ENCODE data around the gene INO80. TPM values are rescaled to one million over a fixed set of nuclear protein-coding genes. Genes with fewer than 3 reads are reported as not detected.
A peak's percentile ranks its signal among the peaks of the same experiment; 100 is the strongest.

Gene INO80
- total RNA-seq, 2 donors from 2014 or later = 27.2 to 64.4 TPM

DNA sequence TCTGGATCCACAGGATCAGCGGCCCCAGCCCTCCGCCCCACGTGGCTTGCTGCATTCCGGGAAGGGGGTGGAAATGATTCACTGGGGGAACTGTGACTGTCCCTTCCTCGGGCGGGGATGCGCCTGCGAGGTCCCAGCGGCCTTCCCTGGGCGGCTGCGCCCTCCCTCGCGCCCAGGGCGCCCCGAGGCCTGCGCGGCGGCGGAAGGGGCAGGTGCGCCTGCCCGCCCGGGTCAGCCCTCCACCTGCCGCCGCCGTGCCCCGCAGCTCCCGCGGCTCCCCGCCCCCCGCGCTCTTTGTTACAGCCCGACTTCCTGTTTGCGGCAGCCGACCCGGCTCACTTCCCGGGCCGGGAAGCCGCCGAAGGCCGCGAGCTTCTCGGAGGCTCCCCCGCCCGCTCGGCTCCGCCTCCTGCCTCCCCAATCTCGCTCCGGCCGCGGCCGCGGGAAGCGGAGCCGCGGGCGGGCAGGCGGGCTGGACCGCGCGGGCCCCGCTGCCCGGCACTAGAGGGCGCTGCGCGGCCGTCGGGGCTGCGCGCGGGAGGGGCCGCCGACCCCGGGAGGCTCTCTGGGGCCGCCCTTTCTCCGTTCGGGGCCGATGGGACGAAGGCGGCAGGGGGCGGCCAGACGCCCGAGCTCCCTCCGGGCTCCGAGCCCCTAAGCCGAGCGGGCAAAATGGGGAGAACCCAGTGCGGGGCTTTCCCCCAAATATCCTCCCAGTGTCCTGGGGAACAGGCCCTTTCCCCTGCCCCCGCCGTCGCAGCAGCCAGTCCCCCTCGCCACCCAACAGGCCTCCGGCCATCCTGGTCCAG is 174.3 kb downstream of the INO80 start:
- H3K36me3 ChIP-seq = no peaks in the 10 kb centered on the region
- H3K27ac ChIP-seq = peak overlapping the region; percentile 85 to 90
- peak overlapping the region; percentile 80 for H3K4me3 ChIP-seq
- ATAC-seq (ENCODE audit: insufficient number of reproducible peaks, low FRiP score, low read depth) = peak; percentile 71
- no peaks in the 10 kb centered on the region for H3K27me3 ChIP-seq (replicated peaks; ENCODE audit: insufficient read depth)
- peak; percentile 46 for TF ChIP-seq CTCF (IDR thresholded peaks at IDR 0.05)
- H3K9me3 ChIP-seq = no peaks in the 10 kb centered on the region
- peaks cover 14 to 38% of the 10 kb centered on the region in 2 donors for H3K4me1 ChIP-seq (ENCODE audit: control insufficient read depth in 1 of 2, low read depth in 2 of 2)
- peak; percentile 50 for DNase-seq (ENCODE audit: low spot score)

- Histone ChIP-seq H3K36me3 (no peaks in the 10 kb centered on the region), H3K27ac (peak overlapping the region; percentile 85 to 90), H3K9me3 (no peaks in the 10 kb centered on the region), H3K4me1 (ENCODE audit: control insufficient read depth in 1 of 2, low read depth in 2 of 2) (peaks cover 14 to 38% of the 10 kb centered on the region in 2 donors), H3K27me3 (replicated peaks; ENCODE audit: insufficient read depth) (no peaks in the 10 kb centered on the region), H3K4me3 (peak overlapping the region; percentile 80)
- TF ChIP-seq CTCF (IDR thresholded peaks at IDR 0.05) = no peak
- no peak for ATAC-seq (ENCODE audit: insufficient number of reproducible peaks, low FRiP score, low read depth)
- no peak for DNase-seq (ENCODE audit: low spot score)
These were observed 175.0 kb downstream of the INO80 start for GRCh38 chr15:40941068-40941527.

DNA sequence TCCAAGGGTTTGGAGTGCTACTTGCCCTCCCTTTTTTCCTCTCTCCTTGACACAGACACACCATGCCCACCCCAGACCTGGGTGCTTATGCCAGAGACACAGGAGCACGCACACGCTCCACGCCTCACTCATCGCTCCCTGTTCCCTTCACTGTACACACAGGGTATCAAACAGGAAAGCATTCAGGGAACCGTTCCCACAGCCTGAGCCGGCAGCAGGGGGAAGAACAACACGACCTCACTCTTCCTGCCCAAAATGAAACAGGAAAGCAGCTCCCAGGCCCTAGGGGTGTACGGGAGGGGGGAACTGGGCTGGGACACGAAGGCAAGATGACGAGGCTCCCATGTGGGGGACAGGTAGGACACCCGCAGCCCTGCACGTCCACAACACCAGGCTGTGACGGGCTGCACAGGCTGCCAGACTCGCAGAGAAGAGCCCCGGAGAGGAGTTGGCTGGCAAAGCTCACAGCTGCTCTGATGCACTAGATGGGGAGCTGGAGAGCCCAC is 175.7 kb downstream of the INO80 start:
- TF ChIP-seq CTCF (IDR thresholded peaks at IDR 0.05) = no peak
- Histone ChIP-seq H3K27ac (peak overlapping the region; percentile 85 to 90), H3K9me3 (no peaks in the 10 kb centered on the region), H3K36me3 (no peaks in the 10 kb centered on the region), H3K4me3 (peak overlapping the region; percentile 80), H3K27me3 (replicated peaks; ENCODE audit: insufficient read depth) (no peaks in the 10 kb centered on the region), H3K4me1 (ENCODE audit: control insufficient read depth in 1 of 2, low read depth in 2 of 2) (peaks cover 14 to 38% of the 10 kb centered on the region in 2 donors)
- no peak for ATAC-seq (ENCODE audit: insufficient number of reproducible peaks, low FRiP score, low read depth)
- DNase-seq (ENCODE audit: low spot score) = no peak

DNA sequence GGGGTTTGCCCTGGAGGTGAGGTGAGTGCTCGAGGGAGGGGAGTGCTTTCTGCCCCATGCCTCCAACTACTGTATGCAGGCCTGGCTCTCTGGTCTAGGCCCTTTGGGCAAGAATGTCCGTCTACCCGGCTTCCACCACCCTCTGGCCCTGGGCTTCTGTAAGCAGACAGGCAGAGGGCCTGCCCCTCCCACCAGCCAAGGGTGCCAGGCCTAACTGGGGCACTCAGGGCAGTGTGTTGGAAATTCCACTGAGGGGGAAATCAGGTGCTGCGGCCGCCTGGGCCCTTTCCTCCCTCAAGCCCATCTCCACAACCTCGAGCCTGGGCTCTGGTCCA is 177.6 kb downstream of the INO80 start:
- Histone ChIP-seq H3K9me3 (no peaks in the 10 kb centered on the region), H3K4me3 (no peak overlapping the region), H3K36me3 (no peaks in the 10 kb centered on the region), H3K27ac (no peak overlapping the region), H3K27me3 (replicated peaks; ENCODE audit: insufficient read depth) (no peaks in the 10 kb centered on the region), H3K4me1 (ENCODE audit: control insufficient read depth in 1 of 2, low read depth in 2 of 2) (peaks cover 14 to 38% of the 10 kb centered on the region in 2 donors)
- no peak for TF ChIP-seq CTCF (IDR thresholded peaks at IDR 0.05)
- DNase-seq (ENCODE audit: low spot score) (no peak), ATAC-seq (ENCODE audit: insufficient number of reproducible peaks, low FRiP score, low read depth) (no peak)

- no peaks in the 10 kb centered on the region for H3K9me3 ChIP-seq
- DNase-seq (ENCODE audit: low spot score) (no peak), ATAC-seq (ENCODE audit: insufficient number of reproducible peaks, low FRiP score, low read depth) (no peak)
- H3K27me3 ChIP-seq (replicated peaks; ENCODE audit: insufficient read depth) = no peaks in the 10 kb centered on the region
- H3K27ac ChIP-seq = no peak overlapping the region
- H3K4me1 ChIP-seq (ENCODE audit: control insufficient read depth in 1 of 2, low read depth in 2 of 2) = peaks cover 14 to 36% of the 10 kb centered on the region in 2 donors
- H3K36me3 ChIP-seq = no peaks in the 10 kb centered on the region
- peak; percentile 15 for TF ChIP-seq CTCF (IDR thresholded peaks at IDR 0.05)
- H3K4me3 ChIP-seq = no peak overlapping the region
These were observed 178.1 kb downstream of the INO80 start for GRCh38 chr15:40937762-40938535.
